GM04504 (cell line): Measurements from ENCODE around the gene VILL.
"Not testable (repeated sequence)": the region's sequence is repeated elsewhere in the genome, so short reads cannot be mapped to it uniquely, and the experiment has no call there.

Source experiments
- DNase-seq: peaks from one replicate; pipeline ENCODE4 v3.0.0-alpha.2; 2012; ENCODE audit warnings: low read depth

The VILL gene

DNA sequence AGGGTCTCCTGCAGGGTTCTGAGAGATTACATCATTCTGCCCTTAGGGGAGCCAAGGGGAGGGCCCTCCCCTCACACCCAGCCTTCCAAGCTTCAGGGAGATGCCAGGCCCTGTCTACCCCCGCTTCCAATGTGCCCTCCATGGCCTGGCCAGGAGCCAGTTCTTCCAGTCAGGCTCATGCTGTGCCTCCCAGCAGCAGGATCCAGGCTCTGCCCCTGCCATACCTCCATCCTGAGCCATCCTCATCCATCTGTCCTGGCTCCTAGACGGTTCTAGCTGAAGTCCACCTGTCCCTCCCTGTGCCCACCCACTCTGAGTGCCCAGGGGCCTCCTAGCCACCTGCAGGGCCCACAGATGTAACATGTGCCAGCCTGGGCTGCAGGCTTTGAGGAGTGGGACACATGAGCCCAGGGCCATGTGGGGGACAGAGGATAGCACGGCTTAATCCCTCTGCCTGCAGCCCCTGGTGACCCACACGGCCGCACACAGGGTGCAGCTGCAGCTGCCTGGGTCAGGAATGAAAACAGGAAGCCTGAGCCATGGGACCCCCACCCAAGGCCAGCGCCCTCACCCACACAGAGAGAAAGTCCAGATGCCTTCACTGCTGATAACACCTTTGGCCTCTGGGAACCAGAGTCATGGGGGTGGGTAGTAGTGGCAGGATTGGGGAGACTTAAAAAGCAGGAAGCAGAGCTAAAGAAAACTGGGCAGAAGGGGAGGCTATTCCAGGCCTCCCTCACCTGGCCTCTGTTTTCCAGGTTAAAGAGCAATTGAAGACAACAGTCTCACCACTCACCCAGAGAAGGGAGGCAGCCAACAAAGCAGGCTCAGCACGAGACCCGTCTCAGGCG, 27.1 kb downstream of the VILL start:
- no peak for DNase-seq

DNA sequence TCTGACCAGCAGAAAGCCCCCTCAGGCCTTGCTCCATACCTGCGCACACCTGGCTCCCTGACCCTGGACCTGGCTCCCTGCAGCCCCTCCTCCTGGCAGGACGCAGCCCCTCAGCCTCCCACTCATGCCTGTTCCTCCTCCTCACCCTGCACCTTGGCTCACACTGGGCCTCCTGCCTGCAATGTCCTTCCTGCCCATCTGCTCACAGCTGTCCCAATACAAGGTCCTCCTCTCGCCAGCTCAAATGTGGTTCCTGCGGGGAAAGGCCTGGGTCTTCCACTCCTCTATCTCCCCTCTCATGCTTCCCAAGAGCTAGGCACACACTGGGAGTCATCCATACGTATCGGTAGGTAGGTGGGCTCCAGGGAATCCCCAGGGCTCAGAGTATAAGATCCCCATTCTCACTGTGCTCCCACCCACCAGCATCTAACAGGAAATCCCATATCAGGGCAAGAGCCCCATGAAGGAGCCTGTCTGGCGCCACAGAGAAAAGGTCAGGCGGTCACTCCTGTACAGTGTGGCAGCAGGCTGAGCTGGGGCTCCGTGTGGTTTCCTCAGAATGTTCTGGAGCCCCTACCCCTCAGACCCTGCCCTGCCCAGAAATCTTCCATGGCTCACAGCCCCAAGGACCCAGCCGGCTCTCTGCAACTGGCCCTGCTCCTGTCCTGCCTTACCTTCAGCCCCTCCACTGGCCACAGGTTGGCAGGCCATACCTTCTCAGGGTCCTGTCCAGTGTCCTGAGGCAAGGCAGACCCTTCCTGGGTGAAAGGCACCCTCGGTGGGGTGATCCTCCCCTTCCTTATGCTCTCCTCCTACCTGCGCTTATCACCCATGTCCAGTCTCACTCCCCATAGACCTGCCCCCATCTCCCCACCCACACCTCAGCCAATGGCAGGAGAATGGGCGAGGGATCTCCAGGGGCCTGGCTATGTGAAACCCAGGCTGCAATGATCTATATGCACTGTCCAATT, 28.0 kb downstream of the VILL start:
- no peak for DNase-seq

DNA sequence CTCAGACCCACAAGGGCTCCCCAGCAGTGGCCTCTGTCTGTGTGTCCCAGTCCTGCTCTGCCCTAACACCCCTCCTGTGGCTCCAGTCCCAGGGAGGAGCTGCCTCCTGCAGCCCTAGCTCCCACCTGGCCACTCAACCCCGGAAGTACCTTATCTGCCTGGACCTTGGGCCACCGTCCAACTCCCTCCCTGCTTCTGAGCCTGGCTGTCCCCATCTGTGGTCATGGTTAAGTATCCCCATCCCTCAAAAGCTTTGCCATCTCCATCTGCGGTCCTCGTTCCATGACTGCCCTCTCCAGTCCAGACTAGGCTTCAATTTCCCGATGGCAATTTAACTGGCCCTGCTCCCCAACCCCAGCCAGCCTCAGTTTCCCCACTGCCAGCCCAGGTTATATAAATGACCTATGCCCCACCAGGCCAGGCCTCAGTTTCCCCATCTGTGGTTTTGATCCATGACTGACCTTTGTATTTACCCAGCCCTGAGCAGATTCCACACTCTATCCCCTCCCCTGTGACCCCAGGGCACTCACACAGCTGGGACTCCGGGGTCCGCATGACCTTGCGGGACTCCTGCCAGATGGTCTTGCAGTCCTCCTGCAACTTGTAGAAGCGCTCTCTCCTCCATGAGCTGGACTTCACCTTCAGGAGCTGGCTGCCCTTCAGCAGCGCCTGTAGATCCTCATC, 29.2 kb downstream of the VILL start:
- no peak for DNase-seq

- DNase-seq: no peak
Observed at GRCh38 chr3:38020342-38020726, 29.7 kb downstream of the VILL start.

- DNase-seq: no peak
Observed at GRCh38 chr3:38021196-38021595, 30.6 kb downstream of the VILL start.

GRCh38 chr3:38022301-38022700, 31.7 kb downstream of the VILL start:
- DNase-seq: no peak

GRCh38 chr3:38022896-38023709, 32.5 kb downstream of the VILL start:
- no peak for DNase-seq

- no peak for DNase-seq
Observed at GRCh38 chr3:38026856-38027255, 36.3 kb downstream of the VILL start.

DNA sequence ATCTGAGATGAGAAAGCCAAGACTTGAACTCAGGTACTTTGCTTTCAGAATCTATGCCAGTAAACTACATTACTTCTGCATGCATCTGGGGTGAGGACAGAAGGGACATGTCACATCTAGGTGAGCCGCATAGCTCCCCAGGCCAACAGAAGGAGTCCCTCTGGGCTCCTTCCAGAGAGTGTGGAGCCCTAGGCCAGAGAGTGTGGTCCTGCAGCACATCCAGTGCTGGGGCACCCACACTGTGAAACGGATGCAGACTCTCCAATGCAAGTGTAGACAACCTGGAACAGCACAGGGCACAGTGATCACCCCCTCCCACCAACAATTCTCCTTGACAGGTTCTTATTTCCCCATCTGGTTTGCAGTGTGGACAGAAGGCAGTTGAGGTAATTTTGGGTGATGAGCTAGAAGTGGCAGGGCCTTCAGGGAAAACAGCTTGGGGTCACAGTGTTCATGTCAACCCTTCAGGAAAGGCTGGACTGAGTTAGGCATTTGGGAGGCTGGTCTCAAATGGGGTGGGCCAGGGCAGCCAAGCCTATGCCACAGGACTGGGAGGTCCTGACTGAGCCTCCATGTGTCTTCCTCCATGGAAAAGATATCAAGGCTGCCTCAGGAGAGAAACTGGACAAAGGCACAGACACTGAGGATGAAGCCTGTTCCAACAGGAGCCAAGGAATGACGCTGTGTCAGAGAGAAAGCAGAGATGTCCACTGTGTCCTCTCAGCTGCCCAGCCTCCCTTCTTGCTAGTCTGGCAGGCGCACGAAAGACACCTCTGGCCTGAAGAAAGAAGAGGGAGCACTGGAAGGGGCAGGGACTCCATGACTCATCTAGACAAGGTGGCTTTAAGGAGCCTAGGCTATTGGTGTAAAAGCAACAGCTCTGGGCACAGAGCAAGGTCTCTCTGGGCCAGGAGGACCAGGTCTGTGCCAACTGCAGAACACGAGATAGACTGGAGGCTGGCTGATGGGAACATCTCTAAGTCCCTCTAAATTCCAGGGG, 37.2 kb downstream of the VILL start:
- DNase-seq: no peak

- no peak for DNase-seq
Observed at GRCh38 chr3:38028621-38029361, 38.2 kb downstream of the VILL start.

DNA sequence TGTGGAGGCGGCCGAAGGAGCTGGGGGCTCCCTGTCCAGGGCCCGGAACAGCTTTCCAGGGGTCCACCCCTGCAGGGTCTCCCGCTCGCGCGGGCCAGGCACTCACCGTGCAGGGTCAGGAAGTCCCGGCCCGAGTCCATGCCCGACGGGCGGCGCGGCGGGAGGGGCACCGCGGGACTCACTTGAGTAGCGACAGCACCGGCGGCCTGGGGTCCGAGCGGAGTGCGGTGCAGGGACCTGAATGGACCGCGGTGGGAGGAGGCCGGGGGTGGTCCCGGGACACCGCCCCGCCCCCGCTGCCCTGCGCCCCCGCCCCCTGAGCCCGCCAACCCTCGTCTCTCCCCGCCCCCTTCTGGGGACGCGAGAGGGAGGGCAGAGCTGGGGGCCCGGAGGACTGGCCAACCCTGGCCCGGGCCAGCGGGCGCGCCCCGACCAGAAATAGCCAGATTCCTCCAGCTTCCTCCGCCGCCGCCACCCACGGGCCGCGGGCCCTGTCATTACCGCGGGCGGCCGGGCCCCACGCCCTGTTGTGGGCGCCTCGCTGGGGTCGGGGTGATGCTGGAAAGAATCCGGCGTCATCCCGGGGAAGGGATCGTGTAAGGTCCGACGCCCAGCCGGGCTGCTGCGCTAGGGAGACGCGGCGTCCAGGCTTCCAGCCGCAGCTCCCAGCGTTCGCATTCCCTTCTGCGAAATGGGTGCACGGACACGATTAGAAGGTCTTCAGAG, 39.0 kb downstream of the VILL start, which contains the start of gene PLCD1:
TSS of gene PLCD1 (minus strand) at position 243 of the 726 bp plus-strand sequence. CDS start at position 140, 103 bp downstream.
- no peak for DNase-seq

DNA sequence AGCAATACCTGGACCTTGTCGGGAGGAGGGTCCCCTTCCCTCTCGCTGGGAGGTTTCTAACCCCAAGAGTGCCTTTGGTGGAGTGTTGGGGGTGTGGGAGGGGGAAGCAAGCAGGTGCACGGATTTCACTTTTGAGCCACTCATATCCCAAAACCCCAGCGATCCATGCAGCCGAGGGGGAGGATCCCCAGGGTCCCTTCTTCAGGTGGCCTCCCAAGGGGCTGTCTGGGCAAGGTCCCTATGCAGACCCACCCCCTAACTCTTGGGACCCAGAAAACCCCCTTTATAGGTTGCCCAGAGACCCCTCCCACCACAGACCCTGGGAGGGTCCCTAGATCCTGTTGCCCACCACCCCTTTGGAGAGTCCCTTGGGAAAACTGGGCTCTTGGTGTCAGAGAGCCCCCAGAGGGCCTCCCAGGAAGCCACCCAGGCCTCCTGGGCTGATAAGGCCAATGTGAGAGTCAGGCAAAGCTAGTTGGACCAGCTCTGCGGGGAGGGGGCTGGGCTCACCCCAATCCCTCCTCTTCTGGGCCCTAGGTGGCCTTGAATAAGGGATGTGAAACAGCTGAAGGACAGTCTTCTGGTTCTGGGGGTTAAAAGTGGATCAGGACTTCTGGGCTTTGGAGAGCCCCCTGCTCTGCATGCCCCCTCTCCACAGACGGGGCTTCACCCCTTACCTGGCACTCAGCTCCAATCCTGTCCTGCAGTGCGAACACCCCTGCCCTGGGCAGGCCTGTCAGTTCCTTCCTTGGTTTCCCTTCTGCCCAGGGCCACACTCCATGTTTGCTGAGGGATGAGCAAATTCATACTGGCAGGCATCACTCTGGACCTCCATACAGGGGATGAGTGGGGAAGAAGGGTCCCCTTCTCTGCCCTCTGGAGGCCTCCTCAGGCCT, 39.8 kb downstream of the VILL start:
- DNase-seq: no peak

GRCh38 chr3:38031022-38031994, 40.7 kb downstream of the VILL start:
- no peak for DNase-seq

GRCh38 chr3:38032328-38032865, 41.8 kb downstream of the VILL start:
- DNase-seq: no peak

DNA sequence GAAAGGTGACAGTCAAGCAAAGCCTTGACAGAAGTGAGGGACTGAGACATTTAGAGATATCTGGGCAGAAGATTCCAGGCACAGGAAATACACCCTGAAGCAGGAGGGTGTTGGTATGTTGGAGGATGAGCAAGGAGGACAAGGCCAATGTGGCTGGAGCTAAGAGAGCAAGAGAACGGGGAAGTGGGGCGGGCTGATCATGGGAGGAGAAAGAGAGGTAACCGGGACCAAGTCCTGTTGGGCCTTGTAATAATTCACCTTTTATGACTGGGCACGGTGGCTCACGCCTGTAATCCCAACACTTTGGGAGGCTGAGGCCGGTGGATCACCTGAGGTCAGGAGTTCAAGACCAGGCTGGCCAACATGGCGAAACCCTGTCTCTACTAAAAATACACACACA, 43.0 kb downstream of the VILL start:
- DNase-seq: not testable (repeated sequence)

GRCh38 chr3:38034335-38034734, 43.7 kb downstream of the VILL start:
- DNase-seq: not testable (repeated sequence)
